NCI-H526 treated with DMSO at 0.1 percent for 48 hours (cell line): ENCODE data around the gene RAG2.

Source experiments
- DNase-seq: peaks from one replicate; lab custom pipeline; 2025; lab: John Stamatoyannopoulos, UW

Gene RAG2

GRCh38 chr11:36598051-36598450 is at the start of gene RAG2:
TSS of gene RAG2 (minus strand) at chr11:36598236. CDS start at chr11:36594168, 4,068 bp downstream.
- no peak for DNase-seq

GRCh38 chr11:36638556-36638955 is 40.5 kb upstream of the RAG2 start:
- DNase-seq: no peak

- DNase-seq: no peak
These were observed 37.2 kb upstream of the RAG2 start for GRCh38 chr11:36635066-36635862.

- no peak for DNase-seq
These were observed 33.7 kb upstream of the RAG2 start for GRCh38 chr11:36631774-36632173.

GRCh38 chr11:36628765-36629244 is 30.8 kb upstream of the RAG2 start:
- no peak for DNase-seq

- no peak for DNase-seq
These were observed 30.1 kb upstream of the RAG2 start for GRCh38 chr11:36628141-36628540.

GRCh38 chr11:36627471-36627870 is 29.4 kb upstream of the RAG2 start:
- DNase-seq: no peak

- no peak for DNase-seq
These were observed 29.0 kb upstream of the RAG2 start for GRCh38 chr11:36627006-36627405.

- no peak for DNase-seq
These were observed 25.5 kb upstream of the RAG2 start for GRCh38 chr11:36623494-36623893.

- DNase-seq: no peak
These were observed 24.5 kb upstream of the RAG2 start for GRCh38 chr11:36622431-36623136.

- DNase-seq: no peak
These were observed 22.2 kb upstream of the RAG2 start for GRCh38 chr11:36620246-36620645.

GRCh38 chr11:36619502-36619901 is 21.5 kb upstream of the RAG2 start:
- no peak for DNase-seq

- no peak for DNase-seq
These were observed 20.5 kb upstream of the RAG2 start for GRCh38 chr11:36618363-36619047.

GRCh38 chr11:36617543-36618362 is 19.7 kb upstream of the RAG2 start:
- DNase-seq: no peak

GRCh38 chr11:36615826-36616225 is 17.8 kb upstream of the RAG2 start:
- no peak for DNase-seq

- no peak for DNase-seq
These were observed 11.3 kb upstream of the RAG2 start for GRCh38 chr11:36609383-36609782.

GRCh38 chr11:36608491-36609199 is 10.6 kb upstream of the RAG2 start:
- DNase-seq: no peak

GRCh38 chr11:36605221-36606216 is 7.5 kb upstream of the RAG2 start:
- DNase-seq: no peak

- DNase-seq: no peak
These were observed 4.1 kb upstream of the RAG2 start for GRCh38 chr11:36602135-36602534.

GRCh38 chr11:36601155-36601554 is 3.1 kb upstream of the RAG2 start:
- no peak for DNase-seq
